NCI-H1092 treated with DMSO at 0.1 percent for 48 hours (cell line): ENCODE data around the gene GBA2.
A peak's percentile ranks its signal among the peaks of the same experiment; 100 is the strongest.

Source experiments
- DNase-seq: peaks from one replicate; lab custom pipeline; 2025; lab: John Stamatoyannopoulos, UW

GBA2 gene

DNA sequence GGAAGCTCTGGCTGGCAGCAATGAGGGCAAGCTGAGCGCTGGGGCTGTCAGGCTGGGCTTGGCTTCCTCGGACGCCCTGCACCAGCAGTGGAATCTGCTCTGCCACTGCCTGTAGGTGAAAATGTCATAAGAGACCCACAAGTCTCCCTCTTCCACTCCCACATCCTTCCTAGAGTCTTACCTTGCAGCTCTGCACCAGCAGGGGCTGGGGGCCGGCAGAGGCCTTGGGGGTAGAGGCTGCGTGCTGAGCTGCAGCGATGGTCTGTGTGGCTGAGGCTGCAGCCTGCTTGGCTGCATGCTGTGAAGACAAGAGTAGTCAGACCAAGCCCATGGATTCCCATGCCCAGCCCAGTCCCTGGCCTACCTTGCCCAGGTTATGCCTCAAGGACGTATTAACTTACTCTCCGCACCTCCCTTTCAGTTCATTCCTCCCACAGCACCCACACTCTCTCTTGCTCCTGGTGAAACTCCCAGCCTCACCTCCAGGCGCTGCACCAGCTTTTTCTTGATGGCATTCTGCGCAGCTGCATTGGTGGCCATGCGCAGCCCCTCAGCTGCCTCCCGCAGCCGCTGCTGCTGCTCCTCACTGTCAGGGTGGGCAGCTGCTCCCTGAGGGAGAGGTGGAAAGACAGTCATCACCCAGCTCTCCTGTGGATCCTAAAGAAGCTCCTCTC, 34.3 kb downstream of the GBA2 start:
- no peak for DNase-seq

DNA sequence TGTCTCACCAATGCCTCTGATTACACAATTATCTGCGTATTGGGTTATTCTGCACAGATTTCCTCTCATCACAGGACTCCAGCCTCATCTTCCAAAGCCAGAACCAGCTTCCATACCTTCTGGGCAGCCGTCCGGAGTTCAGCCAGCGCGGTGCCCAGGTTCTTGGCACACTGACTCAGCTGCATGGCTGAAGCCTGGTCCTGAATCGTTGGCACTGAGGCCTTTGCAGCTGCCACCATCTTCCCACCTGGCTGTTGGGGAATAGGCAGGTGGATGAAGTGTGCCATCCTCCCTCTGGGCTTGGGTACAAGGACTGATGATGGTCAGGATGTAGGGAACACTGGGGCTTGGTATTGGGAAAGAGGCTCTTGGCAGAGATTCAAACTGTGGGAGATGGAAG, 34.9 kb downstream of the GBA2 start:
- no peak for DNase-seq

DNA sequence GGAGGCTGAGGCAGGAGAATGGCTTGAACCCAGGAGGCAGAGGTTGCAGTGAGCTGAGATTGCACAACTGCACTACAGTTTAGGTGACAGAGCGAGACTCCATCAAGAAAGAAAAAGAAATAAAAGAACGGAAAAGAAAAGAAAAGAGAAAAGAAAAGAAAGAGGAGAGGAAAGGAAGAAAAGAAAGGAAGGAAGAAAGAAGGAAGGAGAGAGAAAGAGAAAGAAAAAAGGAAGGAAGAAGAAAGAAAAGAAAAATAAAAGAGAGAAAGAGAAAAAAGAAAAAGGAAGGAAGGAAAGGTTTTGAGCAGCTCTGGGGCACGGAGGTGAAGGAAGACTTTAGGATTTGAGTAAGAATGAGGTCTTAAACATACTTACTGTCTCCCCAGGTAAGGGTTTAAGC, 35.5 kb downstream of the GBA2 start:
- DNase-seq = no peak

DNA sequence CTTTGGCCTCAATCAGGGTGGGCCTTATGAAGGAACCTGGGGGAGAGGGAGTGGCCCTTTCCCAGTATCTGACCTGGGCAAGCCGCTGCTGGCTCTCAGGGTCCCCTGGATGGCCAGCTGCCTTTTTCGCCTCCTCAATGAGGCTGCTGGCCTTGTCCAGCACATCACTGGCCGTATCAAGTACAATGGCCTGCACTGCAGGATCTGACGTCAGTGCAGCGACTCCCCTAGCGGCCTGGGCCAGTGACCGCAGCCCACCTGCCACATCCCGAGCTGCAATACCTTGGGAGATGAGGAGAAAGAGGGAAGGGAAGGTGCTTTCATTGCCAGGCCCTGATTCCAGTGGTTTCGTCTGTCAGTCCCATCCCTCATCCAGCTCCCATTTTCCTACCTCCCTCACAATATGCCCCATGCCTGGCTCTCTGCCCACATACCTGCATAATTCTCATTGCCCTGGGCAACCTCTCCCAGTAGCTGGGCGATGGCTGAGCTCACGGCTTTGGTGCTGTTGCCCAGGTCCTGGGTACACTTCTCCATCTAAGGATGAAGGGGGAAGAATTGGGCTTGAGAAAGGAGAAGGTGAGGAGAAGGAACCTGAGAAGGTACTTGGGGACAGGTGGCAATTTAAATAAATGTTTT, 36.1 kb downstream of the GBA2 start:
- DNase-seq = no peak

DNA sequence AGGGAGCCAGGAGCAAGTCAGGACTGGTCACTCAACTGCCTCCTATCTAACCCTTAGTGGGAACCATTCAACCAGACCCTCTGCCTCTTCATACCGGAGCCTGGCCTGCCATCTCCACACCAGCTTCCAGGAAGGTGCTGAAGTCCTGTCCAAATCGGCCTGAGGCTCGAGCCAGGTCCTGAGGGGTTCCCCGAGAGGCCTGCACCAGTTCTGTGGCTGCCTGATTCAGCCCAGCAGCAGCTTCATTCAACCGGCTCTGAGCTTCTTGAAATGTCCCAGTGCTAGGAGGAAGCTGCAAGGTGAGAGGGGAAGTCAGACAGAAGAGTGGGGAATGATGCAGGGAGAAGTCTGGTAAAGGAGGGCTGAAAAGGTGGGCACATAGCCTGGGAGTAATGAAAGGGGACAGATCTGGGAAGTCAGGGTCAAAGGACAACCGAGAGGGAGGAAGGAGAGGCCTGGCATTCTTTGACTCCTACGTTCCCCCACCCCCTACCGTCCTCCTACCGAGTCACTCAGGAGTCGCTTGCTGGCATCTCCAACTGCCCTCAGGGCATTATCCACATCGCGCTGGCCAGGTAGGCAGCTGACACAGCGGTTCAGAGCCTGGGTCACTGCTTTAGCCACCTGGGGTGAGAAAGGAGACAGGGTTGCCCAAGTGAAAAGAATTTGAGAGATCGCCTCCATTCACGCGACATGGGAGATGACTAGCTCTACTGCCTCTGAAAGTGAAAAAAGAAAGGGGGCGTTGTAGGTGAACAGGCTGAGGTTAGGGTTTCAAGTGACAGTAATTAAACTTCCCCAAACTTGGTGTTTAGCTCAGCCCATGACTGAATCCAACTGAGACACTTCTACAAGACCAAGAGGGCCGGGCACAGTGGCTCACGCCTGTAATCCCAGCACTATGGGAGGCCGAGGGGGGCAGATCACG, 37.3 kb downstream of the GBA2 start:
- no peak for DNase-seq

DNA sequence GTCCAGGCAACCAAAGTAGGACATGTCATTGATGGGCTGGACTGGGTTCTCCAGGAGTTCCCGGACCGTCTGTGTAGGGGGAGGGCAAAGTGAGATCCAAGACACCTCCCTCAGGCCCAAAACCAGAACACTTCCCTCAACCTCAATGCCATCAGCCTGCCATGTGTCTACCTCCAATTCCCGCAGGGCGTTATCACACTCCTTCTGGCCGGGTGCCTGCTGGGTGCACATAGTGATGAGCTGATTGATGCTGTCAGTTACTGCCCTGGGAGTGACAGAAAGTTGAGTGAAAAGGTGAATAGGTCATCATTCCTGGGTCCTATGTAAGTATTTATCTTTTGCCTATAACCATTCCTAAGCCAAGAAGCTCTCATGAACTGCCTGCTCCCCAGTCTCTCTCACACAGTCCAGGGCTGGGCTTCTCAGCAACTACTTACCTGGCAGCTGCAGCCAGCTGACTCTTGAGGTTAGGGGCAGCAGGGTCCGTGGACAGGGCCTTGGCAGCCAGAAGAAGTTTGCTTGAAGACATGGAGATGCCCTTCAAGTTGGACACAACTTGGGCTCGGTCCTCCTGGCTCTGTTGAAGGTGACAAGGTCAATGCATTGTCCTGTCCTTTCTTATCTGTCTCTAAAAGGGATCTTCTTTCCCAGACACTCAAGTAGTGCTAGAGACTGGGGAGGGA, 38.1 kb downstream of the GBA2 start:
- no peak for DNase-seq

DNA sequence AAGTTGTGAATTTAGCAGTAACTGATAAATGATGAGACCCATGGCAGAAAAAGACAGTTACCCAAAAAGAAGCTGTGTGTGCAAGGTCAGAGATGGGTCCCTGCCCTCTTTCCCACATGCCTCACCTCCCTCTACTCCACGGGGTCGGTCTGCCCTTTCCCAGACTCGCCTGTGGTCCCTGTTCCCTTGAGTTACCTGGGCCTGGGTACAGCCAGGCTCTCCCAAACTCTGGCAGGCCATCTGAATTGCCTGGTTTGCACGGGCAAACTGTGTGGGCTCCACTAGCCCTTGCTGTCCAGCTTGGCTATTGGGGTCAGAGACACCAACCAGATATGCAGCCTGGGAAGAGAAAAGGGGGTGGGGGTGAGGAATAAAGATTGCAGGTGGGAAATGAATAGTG, 40.9 kb downstream of the GBA2 start:
- no peak for DNase-seq

DNA sequence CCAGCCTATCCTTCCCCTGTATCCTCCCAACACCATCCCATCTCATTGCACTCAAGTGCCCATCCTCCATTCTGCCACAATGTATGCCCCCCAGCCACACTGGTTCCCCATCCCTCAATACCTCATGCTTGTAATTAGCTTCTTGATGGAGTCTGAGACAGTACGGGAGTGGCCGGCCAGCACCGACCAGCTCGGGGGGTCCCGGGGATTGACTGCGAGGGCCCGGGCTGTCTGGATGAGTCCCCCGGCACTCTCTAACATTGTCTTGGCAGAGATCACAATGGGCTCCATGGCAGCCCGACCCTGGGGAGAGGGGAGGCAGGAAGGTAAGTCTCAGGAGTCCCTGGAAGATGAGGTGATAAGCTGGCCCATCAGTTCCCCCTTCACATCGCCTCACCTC, 42.1 kb downstream of the GBA2 start:
- DNase-seq = no peak

DNA sequence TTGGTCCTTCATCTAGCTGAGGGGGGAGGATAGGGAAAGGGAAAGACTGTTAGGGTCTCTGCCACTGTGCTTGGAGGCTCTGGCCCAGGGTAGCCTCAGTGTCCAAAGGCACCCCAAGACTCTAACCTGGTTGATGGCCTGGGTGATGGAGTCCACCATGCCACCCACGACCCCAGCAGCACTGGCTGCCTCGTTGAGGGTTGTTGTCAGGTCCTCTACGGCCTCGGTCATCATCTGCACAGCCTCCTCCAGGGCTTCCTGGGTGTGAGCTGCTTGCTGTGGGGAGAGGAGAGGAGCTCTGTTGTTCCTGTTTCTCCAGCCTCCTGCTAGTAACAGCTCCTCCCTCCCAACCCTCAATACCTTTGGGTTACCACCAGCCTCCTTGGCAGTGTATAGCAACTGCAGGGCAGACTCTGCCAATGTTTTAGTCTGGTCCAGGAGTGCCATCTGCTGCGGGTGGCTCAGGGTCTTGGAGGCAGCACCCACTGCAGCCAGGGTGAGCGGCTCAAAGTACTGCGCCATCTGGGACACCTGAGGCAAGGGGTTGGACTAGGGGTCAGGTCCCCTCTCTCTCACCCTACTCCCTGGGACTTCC, 43.1 kb downstream of the GBA2 start:
- no peak for DNase-seq

DNA sequence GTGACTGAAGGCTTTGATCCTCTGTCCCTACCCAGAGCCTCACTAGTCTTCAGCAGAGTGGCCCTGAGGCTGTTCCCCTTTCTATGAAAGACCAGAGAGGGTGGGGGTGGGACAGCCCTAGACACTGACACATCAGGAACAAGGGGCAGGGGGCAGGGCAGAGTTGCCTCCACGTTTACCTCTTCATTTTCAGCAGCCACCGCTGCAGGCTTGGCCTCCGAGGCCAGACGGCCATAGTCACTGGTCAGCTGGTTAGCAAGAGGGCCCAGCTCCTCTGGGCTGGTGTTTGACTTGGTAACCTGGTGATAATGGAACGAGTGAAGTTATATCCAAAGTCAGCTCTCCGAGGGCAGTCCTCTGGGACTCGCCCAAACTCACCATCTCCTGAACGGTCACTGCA, 43.7 kb downstream of the GBA2 start:
- no peak for DNase-seq

DNA sequence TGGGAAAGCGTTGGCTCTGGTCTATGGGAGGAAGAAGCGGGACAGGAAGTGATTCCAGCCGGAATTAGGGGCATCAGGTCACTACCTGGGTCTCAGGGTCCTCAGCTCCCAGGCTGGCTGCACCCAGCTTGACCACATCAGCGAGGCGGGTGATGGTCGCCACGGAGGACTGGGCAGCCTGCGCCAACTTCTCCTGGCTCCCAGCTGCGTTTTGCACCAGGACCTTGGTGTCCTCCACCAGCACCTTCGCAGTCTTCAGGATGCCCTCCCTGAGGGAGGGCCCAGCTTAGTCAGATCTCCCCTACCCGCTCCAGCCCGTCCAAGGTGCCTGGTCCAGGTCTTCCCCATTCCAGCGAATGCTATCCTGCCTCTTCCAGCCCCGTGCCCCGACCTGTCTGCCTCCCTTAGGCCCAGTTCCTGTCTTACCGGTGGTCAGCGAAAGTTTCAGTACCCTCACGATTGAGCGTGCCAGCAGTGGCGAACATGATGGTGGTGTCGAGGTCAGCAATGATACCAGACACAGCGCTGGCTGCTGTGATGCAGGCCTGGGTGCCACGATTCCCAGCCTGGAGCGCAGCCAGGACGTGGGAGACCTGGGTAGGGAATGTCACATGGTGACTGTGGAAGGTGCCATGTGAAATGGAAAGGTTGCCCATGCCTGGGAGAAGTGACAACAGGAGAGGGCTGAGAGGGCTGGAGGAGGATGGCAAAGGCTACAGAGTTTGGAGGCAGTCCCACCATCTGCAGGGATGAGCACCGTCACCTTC, 44.9 kb downstream of the GBA2 start:
- no peak for DNase-seq

DNA sequence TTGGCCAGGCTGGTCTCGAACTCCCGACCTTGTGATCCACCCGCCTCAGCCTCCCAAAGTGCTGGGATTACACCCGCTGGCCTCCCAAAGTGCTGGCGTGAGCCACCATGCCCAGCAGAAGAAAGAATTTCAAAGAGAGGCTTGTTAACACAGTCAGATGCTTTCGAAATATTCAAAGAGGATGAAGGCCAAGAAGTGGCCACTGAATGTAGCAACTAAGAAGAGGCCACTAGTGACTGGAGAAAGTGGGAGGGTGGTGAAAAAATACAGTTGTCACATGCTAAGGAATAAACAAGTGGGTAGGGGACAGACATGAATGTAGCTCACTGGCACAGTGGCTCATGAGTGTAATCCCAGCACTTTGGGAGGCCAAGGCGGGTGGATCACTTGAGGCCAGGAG, 46.3 kb downstream of the GBA2 start:
- DNase-seq = no peak

DNA sequence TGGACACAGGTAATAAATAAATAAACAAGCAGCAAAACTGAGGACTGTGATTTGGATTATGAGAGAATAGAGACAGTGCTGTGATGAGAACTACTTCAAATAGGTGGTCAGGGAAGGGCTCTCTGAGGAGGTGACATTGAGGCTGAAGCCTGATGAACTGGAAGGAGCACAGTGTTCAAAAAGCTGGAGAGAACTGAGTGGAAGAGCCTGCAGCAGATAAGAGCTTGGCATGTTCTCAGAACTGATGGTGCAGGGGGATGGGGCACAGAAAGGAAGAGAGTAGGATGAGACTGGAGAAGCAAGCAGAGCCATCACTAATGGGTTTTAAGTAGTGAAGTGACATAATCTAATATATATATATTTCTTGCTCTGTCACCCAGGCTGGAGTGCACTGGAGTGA, 48.1 kb downstream of the GBA2 start:
- DNase-seq = no peak

DNA sequence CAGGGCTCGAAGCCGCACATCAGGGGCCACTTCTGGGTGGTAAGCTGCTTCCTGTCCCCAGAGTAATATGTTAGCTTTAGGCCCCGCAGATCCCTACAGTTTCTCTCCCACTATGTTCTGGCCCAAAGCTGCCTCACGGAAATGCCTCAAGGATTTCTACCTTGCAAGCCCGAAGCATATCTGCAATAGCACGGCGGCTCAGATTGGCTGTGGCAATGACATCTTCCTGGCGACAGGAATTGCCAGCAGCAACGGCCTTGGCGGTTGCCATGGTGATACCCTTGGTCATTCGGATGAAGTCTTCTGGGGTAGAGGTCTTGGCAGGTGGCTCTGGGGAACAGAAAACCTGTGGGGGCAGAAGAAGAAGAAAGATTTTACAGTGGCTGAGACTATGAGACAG, 49.0 kb downstream of the GBA2 start:
- DNase-seq = no peak

DNA sequence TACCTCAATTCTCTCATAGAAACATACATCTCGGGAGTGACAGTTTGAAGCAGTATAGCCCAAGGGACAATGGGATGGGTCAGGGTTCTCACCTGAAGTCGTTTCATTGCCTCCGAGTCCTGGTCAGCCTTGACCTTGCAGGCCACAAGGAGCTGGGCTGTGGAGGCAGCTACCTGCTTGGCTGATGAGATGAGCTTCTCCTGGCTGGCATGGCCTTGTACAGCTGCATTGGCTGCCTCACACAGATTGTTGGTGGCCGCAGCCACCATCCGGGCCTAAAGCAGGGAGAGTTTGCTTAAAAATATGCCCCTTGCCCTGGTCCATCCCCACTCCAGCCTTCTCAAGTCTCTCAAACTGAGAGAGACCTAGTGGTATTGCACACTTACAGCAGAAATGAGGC, 50.8 kb downstream of the GBA2 start:
- no peak for DNase-seq

DNA sequence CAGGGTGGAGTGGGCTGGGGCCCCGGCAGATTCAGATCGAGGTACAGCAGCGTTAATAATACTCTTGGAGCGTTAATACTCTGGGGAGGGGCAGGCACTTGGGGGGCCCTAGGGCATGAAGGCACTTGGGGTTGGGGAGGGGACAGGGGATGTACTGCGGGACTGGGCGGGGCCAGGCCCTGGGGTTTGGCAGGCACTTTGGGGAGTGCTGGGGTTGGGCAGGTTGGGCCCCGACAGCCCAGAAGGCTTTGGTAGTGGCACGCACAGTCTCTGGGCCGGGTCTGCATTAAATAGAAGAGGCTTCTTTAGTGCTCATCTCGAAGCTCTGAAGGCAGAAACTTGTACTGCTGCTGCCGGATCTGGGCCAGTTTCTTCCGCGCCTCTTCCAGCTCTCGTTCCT, 51.5 kb downstream of the GBA2 start:
- no peak for DNase-seq

DNA sequence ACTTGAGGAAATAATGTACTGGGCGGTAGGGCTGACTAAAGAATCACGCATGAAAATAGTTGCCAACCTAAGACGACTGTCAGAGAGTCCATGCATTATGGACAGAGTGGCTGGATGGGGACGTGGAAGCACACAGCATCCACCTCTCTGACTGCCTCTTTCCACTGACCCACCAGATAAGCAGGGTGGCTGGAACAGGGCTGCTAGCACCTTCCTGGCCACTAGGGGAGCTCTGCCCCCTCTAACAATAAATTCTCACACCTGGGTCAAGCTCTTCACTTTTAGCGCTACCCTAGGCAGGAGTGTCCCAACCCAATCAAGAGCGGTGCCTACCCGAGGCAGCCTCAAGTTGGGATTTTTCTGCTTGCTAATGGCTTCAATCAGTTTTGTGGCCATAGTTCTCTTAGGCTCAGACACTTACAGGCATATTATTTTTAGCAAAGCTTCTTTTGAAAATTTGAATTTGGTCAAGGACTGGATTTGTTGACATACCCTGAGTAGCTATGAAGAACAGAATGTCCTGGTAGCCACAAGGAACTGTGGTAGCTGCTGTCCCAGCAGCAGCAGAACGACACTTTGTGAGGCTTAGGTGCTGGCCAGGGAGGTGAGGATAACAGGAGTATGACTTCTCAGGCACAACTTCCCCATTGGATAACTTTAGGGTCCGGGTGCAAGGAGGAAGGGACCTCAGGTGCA, 52.4 kb downstream of the GBA2 start:
- peak; percentile 58 for DNase-seq

DNA sequence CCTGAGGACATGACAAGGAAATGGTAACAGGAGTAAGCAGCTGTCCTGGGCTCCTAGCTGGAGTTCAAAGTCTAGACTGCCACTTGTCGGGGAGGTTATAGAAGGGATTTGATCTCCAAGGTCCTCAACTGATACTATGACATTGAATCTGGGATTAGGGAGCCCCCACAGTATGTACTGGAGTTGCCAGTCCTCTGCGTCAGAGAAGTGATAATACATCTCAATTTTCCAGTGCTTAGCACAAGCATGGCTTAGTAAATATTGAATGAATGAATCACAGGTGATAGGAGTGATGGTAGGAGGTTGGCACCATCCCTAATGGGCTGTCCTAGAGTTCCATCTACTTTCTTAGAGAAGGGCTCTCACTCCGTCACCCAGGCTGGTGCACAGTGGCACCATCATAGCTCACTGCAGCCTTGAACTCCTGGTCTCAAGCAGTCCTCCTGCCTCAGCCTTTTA, 53.1 kb downstream of the GBA2 start:
- no peak for DNase-seq

DNA sequence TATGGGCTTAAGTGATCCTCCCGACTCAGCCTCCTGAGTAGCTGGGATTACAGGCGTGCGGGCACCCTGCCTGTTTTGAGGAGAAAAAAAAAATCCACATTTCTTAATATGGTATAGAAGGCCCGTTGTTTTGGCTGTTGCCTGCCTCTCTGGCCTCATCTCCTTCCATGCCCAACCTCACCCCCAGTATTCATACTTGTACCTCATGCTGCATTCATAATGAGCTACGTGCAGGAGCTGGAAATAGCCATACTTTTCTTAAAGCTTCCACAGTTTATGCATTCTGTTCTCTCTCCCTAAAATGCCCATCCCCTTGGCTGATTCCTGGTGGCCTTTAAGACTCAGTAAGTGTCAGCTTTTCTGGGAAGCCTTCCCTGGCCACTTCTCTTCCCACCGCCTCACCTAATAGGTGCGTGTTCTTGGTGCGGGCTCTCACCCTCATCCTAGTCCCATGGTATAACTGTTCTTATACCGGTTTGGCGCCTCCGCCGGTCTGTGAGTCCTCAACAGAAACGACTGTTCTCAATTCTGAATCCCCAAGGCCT, 57.2 kb downstream of the GBA2 start:
- DNase-seq = no peak

DNA sequence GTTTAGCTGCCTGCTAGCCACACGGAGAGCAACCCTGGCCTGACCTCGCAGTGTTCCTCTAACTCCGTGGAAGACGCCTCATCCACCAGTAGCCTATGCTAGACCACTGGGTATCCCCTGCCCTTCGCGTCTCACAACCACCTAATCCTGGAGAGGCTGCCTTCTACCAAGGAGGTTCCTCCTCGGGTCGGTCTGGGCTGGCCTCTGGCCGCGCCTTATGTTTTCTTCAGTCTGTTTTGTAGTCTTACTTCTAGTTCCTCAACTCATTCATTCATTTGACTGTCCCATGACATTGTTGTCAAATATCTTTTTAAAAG, 57.7 kb downstream of the GBA2 start:
- no peak for DNase-seq
